ENCODE results near the gene TNS1.

DNA sequence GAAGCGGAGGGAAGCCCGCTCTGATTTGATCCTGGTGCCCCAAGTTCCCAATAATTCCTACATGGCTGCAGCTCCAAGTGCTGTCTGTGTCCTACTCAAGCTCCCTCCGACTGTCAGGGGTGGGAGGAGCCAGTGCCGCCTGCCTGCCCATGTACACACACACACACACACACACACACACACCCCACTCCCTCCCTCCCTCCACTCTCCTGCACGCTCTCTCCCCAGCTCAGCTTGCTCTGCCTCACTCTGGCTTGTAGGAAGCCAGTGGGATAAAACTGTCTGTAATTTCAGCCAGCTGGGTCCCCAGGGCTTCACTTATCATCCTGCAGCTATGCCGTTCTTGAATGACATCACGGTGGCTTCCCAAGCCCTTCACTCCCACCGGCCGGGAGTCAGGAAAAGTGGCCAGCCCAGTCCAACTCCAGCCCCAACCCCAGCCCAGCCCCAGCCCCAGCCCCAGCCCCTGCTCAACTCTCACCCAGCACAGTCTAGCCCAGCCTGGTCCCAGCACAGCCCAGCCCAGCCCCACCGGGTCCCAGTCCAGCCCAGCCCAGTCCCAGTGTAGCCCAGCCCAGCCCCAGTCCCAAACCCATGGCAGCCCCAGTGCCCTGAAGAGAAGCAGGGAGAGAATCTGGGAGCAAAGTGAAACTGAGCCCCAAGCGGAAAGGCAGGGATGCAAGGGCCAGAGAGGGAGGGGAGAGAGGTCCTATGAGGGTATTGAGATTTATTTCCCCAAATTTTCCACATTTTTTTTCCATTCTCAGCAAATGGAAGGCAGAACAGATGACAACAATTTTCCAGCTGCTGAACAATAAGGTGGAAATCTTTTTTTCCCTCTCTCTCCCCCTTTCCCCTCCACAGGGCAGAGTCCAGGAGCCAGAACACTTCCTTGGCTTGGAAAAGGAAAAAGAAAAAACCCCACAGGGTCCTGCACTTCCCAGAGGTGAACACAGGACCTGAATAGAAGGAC lies 144.0 kb downstream of the TNS1 start:
- TF ChIP-seq FOXM1 (IDR thresholded peaks at IDR 0.05; ENCODE audit: borderline replicate concordance) (no peak), SP1 (IDR thresholded peaks at IDR 0.05) (no peak), BHLHE40 (IDR thresholded peaks at IDR 0.05; ENCODE audit: borderline replicate concordance) (no peak), FOXA1 (IDR thresholded peaks at IDR 0.05) (no peak)
- TF ChIP-seq, protein P1, sequence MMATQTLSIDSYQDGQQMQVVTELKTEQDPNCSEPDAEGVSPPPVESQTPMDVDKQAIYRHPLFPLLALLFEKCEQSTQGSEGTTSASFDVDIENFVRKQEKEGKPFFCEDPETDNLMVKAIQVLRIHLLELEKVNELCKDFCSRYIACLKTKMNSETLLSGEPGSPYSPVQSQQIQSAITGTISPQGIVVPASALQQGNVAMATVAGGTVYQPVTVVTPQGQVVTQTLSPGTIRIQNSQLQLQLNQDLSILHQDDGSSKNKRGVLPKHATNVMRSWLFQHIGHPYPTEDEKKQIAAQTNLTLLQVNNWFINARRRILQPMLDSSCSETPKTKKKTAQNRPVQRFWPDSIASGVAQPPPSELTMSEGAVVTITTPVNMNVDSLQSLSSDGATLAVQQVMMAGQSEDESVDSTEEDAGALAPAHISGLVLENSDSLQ (IDR thresholded peaks at IDR 0.05) = no peak

All from HEK293T (cell line).